NCI-H1694 treated with DMSO at 0.1 percent for 48 hours (cell line): ENCODE measurements around the gene C5.

ENCODE experiments used
- DNase-seq: peaks from one replicate; lab custom pipeline; 2025; lab: John Stamatoyannopoulos, UW

Gene C5

DNA sequence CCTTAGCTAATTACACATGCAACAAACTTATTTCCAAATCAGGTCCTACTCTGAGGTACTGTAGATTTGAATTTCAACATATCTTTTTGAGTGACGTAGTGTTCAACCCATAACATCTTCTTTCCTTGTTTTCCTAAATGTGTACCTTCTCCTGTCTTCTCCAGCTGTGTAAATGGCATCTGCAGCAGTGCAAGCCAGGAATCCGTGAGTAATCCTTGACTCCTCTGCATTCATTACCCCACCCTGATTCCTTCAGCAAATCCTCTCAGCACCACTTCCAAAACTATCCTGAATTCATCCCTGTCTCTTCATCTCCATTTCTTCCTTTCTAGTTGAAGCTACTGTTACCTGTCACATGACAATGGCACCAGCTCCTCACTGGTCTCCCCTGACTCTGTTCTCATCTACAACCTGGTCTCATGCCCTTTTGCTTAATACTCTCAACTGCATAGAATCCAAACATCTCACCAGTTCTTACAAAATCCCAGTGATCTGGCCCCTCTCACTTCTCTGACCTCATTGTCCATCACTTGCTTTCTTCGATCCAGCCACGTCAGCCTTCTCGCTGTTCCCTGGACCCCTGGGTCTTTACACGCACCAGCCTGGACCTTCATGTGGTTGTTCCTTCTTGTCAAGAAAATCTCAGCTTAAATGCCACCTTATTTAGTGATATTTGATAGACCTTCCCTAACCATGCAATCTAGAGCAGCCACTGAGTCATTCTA lies 108.9 kb downstream of the C5 start:
- DNase-seq: no peak

DNA sequence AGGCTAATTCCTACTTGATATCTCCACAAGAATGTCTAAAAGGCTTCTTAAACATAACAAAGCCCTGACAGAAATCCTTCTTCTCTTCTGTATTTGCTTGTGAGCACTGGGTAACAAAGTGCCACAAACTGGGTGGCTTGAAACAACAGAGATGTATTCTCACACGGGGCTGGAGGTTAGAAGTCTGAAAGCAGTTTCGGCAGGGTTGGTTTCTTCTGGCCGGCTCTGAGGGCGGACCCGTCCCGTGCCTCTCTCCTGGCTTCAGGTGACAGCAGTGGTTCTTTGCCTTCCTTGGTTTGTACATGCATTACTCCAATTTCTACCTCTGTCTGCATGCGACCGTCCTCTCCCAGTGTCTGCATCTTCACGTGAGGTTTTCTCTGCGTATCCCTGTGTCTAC lies 109.5 kb downstream of the C5 start:
- DNase-seq: no peak

DNA sequence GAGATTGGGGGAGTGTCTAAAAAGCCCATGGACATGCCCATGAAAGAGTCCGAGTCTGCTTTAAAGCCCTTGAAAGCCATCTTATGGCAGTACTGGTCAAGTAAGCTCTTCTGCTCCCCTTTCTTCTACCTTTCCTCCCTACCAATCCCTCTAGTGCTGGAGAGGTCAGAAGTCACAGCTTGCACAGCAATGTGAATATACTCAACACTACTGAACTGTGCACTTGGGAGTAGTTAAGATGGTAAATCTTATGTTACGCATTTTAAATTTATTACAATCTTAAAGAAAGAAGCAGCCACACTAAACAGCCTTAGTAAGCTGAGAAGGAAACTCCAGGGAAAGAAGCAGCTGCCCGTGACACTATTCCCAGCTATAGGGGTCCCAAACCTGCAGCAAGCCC lies 111.2 kb downstream of the C5 start:
- DNase-seq: no peak

DNA sequence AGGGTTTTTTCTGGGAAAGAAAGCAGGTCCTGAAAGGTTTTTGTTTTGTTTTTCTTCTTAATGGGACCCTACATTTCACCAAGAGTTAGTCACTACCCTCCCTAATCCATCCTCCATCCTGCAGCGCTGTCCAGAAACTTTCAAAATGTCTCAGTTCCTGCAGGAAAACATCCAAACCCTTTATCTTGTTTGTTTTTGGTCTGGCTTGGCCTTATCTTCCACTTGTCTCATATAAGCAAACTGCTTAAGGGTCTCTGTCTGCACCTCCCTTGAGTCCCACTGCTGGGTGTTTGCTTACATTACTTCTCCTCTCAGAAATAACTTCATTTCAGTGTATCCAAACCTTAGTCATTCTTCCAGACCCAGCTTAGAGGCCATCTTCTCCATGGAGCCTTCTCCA lies 112.5 kb downstream of the C5 start:
- no peak for DNase-seq

DNA sequence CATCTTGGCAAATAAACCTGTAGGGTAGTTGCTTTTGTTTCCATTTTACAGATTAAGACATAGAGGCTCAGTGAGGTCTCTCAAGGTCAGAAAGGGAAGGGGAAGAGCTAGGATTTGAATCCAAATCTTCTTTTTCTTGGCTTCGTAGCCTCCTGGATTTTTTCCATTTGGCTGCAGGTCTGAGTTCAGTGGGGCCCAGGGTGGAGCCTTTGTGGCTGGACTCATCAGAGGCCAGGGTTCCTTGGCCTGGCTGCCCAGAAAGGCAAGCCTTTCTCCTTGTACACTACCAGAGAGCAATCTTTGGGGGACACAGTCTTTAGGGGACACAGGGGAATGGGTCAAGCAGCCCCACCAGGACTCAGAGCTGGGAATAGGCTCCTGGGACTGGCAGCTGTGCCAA lies 112.9 kb downstream of the C5 start:
- DNase-seq: no peak

DNA sequence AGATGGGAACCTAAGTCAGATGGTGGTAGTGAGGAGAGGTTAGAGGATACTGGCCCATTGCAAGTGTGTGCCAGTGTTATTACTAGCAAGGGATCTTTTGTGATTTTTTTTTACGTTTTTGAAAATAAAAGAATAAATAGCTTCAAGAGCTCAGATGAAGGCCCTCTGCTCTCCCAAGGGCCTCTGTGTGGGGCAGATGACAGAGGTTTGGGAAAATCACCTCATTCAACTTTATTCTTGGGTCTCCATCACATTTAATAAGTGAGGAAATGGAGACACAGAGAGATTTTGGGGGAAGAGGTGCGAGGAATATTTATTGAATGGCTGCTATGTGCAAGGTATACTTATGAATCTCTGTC lies 113.3 kb downstream of the C5 start:
- no peak for DNase-seq

DNA sequence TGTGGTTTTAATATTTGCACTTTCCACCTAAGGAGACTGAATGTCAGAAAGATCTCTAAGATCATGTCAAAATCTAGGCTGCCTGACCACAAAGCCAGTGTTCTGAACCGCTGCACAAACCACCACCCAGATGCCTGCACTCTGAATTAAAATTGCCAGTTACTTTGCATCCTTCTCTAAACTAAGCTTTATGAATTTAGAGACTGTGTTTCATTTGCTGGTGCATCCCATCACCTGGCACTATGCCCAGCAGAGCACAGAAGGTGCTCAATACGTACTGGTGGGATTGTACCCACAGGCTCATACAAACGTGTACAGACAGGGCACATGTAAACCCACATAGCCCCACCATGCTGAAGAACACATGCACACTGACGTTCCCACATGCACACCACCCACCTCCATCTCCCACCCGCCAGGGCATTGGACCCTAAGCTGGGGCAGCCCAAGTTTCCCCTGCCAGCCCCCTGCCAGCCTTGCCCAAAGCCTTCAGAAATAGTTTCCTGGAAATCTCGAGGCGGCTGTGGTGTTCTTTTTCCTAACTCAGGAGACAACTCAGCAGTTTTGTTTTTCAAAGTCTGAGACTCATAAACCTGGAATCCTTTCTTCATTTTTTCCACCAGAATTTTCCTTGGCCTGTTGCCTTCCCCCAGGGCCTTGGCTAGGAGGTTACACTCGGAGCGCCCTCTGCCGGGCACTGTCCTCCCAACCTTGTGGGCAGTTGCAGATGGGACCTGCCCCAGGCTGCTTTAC lies 113.9 kb downstream of the C5 start:
- peak; percentile 90 for DNase-seq

DNA sequence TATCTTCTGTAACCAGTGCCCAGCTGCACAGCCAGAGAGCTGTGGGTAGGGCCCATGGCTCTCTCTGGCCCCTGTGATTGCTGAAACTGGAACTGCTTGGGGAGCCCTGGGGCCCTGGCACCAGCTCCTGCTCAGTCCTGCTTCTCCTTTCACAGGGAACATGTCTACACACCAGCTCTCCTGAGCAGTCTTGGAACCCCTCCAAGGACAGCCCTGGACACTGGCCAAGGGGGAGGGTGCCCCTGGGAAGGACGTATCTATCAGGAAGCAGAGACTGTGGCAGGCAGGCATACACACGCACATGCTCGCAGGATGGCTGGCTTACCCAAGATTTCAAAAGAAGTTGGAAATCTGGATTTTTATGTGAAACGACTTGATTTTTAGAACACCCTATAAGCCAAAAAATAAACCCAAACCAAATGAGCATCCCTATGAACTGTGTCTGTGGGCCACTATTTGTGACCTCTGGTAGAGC lies 114.7 kb downstream of the C5 start:
- DNase-seq: peak; percentile 89

DNA sequence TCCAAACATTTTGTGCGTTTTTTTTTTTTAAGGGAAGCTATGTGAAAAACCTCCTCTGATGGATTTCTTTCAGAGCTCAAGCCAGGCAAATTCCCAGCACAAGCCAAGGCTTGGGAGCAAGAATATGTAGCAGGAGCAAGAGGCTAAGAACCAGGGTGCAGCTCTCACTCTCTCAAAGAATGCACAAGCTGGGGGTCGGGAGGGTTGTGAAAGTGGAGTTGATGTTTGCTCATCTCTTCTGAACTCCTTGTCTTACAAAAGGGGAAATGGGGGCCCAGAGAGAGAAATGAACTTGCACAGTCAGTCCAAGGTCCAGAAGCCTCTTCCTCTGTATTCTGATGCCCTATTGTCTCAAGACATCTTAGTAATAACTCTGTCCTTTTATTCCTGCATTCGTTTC lies 115.8 kb downstream of the C5 start:
- no peak for DNase-seq

DNA sequence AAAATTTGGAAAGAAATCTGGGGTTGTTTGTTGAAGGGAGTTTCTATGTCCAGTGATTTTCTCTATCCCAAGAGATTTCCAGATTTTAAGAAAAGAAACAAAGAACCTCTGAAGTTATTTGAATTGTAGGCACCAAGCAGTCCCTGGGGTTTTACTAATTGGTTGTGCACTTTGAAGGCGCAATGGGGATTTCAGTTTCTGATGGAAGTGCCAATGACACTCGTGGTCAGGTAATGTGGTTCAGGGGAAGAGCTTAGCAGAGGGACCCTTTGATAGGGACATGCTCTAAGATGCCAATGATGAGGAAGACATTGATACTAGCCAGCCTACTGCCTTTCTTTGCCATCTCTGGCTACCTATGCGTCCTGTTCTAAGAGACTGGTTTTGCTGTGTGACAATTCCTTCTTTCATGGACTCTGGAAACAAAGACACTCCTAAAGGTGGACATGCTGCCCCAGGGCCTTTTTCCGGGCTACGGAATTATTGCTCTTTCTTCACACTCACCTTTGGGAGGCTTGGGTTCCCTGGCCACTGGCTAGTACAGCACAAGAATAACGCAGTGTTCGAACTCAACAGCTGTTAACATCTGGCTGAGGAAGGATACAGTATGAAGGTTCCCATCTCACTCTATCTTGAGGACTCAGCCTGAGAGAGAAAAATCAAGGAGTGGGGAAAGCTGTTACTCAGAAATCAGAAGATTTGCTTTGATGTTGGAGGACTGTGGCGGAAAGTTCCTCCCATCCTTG lies 116.6 kb downstream of the C5 start:
- DNase-seq: no peak

DNA sequence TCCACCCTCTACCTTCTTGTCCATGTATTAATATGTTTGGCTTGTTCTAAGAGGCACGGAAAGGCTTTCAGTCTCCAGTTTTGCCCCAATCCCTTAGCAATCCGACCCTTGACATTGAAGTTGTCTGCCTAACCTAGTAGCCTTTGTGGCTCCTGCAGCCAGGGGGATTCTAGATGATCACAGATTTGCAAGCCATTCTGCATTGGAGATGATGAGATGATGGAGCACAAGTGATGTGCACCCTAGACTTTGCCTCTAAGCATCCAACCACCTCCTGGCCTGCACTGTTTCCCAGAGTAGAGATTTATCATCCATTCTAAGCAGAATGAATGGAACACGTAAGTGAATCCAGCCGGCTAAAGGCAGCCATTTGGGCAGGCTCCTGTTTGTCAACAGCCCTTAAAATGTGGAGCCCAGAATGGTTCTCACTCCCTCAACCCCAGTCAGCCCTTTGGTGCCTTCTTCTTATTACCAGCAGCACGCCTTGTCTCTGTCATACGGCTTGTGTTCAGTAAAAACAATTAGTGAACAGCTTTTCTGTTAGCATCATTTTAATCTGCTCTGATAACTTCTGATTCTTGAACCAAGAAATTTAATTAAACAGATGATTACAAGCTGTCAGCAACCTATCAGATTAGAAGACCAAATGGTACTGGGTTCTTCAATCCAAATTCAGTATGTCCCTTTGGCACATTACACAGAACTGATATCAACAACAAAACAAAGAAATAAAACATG lies 117.8 kb downstream of the C5 start:
- DNase-seq: peak; percentile 92

DNA sequence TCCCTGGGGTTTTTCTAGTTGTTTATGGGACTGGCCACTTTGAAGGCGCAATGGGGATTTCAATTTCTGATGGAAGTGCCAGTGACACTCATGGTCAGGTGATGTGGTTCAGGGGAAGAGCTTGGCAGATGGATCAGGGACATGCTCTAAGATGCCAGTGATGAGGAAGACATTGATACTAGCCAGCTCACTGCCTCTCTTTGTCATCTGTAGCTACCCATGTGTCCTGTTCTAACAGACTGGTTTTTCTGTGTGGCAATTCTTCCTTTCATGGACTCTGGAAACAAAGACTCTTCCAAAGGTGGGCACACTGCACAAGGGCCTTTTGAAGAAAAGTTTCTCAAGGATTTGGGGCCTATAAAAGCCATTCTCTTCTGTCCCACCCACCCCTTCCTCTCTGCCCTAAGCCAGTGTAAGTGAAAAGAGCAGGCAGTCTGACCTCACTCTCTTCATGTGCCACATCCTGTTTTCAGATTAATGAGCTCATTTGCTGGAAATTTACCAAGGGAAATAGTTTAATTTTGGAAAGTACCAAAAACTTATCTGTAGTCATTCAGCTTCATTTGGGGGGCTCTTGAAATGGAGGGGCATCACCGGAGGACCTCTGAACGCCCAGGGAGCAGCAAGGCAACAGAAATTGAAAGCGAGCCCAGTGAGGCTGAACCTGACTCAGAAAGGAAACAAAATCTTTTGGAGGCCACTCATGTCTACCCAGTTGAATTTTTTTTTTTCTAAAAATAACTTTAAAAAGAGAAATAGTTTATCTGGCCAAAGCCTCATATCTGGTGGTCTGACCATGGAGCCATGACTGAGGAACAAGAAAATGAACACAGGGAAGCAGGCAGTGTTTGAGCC lies 118.6 kb downstream of the C5 start:
- DNase-seq: peak; percentile 50

DNA sequence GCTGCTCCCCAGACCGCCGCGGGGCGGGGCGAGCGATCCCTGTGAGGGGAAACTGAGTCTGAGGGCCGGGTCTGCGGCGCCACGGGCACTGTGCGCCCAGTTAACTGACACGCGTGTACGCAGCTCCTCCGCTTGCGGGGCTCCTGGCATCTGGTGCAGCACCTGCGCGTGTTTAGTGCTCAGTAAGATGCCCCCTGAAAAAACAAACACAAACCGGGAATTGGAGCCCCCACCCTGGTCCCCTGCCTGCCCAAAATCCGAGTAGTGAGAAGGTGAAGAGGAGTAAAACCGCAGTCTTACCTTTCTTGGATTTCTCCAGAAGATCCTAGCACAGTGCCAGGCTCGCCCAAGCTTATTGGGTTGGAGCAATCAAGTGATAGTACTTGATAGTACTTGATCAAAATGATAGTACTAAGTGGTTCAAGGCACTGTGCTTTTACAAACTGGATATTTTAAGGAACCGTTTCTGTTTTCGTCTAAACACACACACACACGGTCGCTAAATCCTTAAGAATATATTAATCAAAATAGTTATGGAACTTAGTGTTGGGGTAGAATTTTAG lies 120.8 kb downstream of the C5 start:
- no peak for DNase-seq

DNA sequence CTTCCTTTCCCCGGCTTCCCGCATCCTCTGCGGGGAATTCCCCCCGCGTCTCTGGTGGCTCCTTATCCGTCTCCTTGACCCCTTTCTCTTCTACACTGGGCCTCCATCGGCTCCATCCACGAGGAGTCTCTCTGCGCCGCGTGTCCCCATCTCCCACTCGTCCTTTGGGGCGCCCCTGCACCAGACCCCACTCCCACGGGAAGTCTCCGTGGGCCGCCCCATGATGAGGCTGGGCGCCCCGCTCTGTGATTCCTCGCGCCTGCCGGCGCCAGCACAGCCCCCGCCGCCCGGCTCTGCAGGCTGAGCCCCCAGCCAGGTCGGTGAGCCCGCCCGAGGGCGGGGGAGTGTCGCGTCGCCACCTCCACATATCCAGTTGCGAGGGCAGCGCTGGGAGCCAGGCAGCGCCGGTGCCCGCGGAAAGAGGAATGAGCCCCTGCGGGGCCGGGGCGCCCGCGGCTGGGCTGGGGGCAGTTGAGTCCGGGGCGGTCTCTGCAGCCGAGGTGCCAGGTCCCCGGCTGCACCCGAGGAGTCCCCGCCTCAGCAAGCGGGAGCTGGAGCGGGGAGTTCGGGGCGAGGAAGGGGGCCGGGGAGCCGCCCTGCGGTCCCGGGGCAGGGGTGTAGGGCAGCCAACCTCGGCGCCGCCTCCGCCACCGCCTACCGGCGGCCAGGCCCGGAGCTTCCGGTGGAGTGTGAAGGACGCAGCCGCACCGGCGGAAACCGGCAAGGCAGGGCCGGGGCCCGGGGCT lies 121.4 kb downstream of the C5 start:
- no peak for DNase-seq

DNA sequence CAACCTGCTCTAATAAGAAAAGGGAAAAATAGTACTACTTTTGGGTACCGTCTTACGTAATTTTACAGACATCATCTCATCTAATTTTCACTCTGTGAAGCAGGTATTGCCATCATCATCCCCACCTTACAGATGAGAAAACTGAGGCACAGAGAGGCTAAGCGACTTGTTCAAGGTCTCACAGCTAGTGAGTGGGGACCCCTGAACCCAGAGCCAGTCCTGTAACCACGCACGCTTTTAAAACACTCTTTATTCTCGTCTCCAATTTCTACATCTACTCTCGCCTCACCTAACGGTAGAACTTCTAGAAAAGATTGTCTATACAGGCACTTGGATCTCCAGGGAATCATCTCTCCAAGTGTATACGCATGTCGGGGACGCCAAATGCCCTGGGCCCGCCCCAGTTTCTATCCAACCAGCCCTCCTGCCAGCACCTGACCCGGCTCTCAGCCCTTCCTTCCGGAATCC lies 122.0 kb downstream of the C5 start:
- no peak for DNase-seq

DNA sequence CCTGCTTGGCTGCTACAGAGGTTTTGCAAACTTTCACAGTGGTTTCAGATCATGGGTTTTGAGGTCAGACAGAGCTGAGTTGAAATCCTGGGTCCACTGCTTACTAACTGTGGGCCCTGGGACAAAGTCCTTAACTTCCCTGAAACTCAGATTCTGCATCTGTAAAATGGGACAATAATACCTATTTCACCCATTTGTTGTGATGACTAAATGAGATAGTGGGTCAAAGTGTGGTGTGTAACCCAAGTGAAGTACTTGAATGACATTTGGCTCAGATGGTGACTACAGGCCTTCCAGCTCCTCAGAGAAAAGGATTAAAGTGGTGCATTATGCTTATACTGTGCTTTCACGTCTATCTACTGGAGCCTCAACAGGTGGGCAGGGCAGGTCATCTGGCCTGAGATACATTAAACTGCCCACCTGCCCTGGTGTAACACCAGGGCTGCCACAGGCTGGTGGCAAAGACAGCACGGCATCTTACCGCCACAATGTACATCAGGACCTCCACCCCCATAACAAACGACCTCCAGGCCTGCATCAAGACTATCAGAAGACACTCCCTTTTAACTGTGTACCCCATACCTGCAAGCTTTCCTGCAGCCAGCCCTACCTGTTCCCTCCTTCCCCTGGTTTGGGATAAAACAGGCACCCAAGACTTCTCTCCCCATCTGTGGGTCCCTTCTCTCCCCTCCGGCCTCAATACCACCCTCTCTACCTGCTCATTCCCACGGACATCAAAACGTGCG lies 122.6 kb downstream of the C5 start:
- no peak for DNase-seq

DNA sequence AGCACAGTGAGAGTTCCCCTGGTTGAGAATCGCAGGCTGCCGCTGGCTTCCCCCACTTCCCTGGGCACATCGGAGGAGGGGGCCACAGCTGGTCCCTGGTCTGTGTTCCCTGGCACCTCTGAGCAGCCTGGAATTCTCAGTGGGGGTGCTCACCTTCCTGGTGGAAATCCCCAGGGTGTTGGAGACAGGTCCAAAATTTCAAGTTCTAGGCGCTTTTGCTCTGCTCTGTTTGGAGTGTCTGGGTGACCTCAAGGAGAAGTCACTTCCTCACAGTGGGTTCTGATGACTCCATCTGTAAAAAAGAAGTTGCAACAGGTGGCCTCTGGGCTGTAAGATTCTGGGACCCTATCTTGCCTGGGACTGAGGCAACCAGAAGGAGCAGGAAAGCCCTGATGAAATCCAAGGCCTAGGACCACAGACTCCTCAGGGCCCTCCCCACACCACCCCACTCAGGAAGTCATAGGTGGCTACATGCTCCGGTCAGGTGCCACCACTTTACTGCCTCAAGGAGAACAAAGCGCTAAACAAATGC lies 123.6 kb downstream of the C5 start, which contains the start of gene TRAF1:
Gene TRAF1, minus strand, starts transcription at position 400 of the 532 bp plus-strand sequence. CDS start 721 bp downstream, outside the sequence.
- DNase-seq: no peak

DNA sequence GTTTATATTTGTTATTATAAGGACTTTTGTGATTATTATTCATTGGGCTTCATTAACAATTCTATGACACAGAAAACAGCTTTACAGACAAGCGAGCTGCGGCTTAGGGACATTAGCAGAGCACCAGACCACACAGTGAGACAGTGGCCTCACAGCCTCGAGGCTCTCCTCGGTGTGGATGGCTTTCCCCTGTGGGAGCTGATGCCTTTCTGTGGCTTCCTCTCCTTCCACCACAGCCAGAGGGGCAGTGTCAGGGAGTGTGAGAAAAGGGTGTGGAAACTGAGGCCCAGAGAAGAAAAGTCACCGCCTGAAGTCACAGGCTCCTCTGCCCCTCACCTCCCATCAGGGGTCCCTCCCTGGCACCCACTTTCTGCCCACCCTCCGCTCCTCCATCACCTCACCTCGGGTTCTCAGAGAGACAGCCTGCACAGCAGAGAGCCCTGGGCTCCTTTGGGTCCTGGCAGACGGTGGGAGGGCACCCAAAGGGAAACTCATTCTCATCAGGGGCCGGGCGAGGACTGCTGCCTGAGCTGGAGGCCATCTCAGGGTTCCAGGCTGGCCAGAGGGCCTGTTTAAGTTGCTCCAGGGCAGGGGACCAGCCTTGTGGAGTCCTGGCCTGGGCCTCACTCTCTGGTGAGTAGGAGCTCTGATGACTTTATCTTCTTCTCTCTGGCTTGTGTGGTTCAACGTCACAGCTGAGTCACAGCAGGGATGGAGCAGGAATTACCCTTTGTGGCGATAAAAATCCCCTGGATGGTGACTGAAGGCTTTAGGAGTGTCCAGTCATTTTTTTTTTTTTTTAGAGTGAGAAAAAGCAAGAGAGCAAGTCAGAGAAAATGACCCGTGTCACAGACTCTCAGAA lies 124.3 kb downstream of the C5 start:
- no peak for DNase-seq
